Measurements from ENCODE around the gene CYP1A2. TPM values are rescaled to one million over a fixed set of nuclear protein-coding genes. Genes with fewer than 3 reads are reported as not detected.

CYP1A2 gene
- total and polyA plus RNA-seq, 9 of the 15 experiments (the other 6 are each of a cell fraction or from before 2014, with no cell fraction given), result not detected

GRCh38 chr15:74788683-74789151 lies 40.1 kb downstream of the CYP1A2 start:
- Histone ChIP-seq H4K20me1 (replicated peaks; ENCODE audit: control insufficient read depth, insufficient read depth, low read length) (peaks cover 40% of the 10 kb centered on the region), H3K4me3 (no peak overlapping the region), H3K4me1 (replicated peaks in 1 of 2; ENCODE audit: control insufficient read depth in 2 of 2, insufficient read depth in 2 of 2, low read length in 2 of 2) (peaks cover 35 to 61% of the 10 kb centered on the region in 2 experiments), H3K9me3 (replicated peaks; ENCODE audit: control insufficient read depth, insufficient read depth, low read depth, low read length) (no peaks in the 10 kb centered on the region), H3K9ac (ENCODE audit: insufficient read depth in 1 of 2, low read depth in 2 of 2, low read length in 2 of 2) (peak overlapping the region in 1 of 2 experiments; percentile 21; a peak in 1 of 4 replicates), H3K36me3 (ENCODE audit: control insufficient read depth, insufficient read depth, low read length) (peaks cover 74% of the 10 kb centered on the region; the same call in 2 of the 3 replicates), H2AFZ (ENCODE audit: low read depth, low read length) (no peak overlapping the region), H3K4me2 (ENCODE audit: insufficient read depth, low read length) (no peak overlapping the region), H3K79me2 (ENCODE audit: control insufficient read depth, insufficient read depth, low read length) (peaks cover 93% of the 10 kb centered on the region), H3K27me3 (ENCODE audit: control insufficient read depth in 2 of 2, insufficient read depth in 2 of 2, low read length in 2 of 2) (no peaks in the 10 kb centered on the region), H3K27ac (ENCODE audit: extremely low read depth, low read depth, low read length) (no peak overlapping the region), H3K9me1 (ENCODE audit: control insufficient read depth, insufficient read depth, low read length) (no peaks in the 10 kb centered on the region)
- intact Hi-C loops (cut with micrococcal nuclease), result no loop called here
- TF ChIP-seq ZKSCAN8 (CRISPR knock-in tag; IDR thresholded peaks at IDR 0.05) (no peak), TCF7L2 (IDR thresholded peaks at IDR 0.05; ENCODE audit: low read depth, low read length) (no peak), ZNF318 (IDR thresholded peaks at IDR 0.05; ENCODE audit: borderline replicate concordance in 1 of 2, low read depth in 1 of 2) (no peak), TSHZ1 (CRISPR knock-in tag; IDR thresholded peaks at IDR 0.05) (no peak), LARP7 (IDR thresholded peaks at IDR 0.05) (no peak)
- no TSS peak for BruUV-seq (replicated peaks)
- WGBS (ENCODE audit: insufficient coverage, low coverage, missing lambda C conversion rate), result 71% methylated on average over 5 of the region's 9 CpGs
- in situ Hi-C loops (cut with MboI), result no loop called here
- FAIRE-seq (no peak), DNase-seq (ENCODE audit: extremely low read depth in 1 of 4, low spot score in 3 of 4) (no peak), ATAC-seq (no peak)
- ChIA-PET CTCF (ENCODE audit: low intra/inter-chr PET ratio) (no interaction called here), POLR2A (interaction anchor here (0.5 kb wide), 1 partner anchor 8 kb away, joined by 3 read pairs; no protein-coding TSS in a partner anchor)

All from K562 (cell line).